NCI-H345 treated with DMSO at 0.1 percent for 48 hours (cell line): ENCODE data around the gene RSBN1.
"Not testable (repeated sequence)": the region's sequence is repeated elsewhere in the genome, so short reads cannot be mapped to it uniquely, and the experiment has no call there.

ENCODE experiments used
- DNase-seq: peaks from one replicate; lab custom pipeline; 2025; ENCODE audit not compliant: unreplicated experiment; lab: John Stamatoyannopoulos, UW

The RSBN1 gene

DNA sequence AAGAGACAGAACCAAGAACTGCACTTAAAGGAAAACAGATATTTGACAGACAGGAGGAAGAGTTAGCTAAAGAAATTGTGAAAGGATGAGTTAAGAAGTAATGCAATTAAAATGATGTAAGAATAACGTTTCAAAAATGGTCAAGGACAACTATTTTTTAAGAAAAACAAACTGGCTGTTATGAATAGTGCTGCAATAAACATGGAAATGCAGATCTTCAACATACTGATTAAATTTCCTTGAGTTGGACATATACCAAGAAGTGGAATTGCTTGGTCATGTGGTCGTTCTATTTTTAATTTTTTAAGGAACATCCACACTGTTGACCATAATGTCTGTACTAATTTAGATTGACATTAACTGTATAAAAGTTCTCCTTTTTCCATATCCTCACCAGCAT is 29.9 kb downstream of the RSBN1 start:
- no peak for DNase-seq

GRCh38 chr1:113780374-113781146 is 31.7 kb downstream of the RSBN1 start:
- no peak for DNase-seq

- no peak for DNase-seq
Measured at GRCh38 chr1:113779542-113779941, 32.7 kb downstream of the RSBN1 start.

DNA sequence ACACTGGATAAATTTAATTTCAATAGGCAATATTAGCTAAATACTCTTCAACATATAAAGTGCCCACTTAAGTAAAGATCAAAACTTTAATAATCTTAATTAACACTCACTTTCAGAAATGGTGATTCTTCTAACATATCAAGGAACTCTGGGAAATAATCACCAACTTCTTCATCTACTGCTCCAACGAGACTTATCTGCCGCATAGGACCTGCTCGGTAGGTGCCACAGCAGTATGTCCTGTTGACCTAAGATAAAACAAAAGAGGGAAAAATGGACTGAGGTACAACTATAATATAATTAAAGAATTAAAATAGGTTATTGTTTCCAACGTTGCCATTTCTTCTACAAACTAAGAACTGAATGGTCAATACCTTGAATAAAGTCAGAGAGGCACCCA is 34.7 kb downstream of the RSBN1 start:
- DNase-seq = no peak

- no peak for DNase-seq
Measured at GRCh38 chr1:113770031-113770430, 42.2 kb downstream of the RSBN1 start.

DNA sequence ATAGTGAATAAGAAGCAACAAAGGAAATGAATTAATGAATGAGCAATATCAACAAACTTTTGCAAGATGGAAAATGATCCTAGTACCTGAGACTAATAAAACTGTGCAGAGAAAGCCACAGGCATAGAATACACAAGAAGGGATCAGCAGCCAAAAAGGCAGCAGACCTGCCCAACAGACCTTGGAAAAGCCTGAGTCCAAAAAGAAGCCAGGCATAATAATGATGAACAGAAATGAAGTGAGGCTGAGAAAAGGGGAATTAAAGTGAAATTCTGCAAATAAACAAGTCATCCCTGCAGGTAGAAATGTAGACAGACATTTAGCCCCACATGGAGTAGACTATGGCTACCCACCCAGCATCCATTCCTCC is 42.7 kb downstream of the RSBN1 start:
- no peak for DNase-seq

GRCh38 chr1:113768916-113769600 is 43.2 kb downstream of the RSBN1 start:
- DNase-seq = no peak

GRCh38 chr1:113765306-113766230 is 46.7 kb downstream of the RSBN1 start:
- no peak for DNase-seq

- no peak for DNase-seq
Measured at GRCh38 chr1:113763661-113764060, 48.6 kb downstream of the RSBN1 start.

- DNase-seq = no peak
Measured at GRCh38 chr1:113761937-113762336, 50.3 kb downstream of the RSBN1 start.

DNA sequence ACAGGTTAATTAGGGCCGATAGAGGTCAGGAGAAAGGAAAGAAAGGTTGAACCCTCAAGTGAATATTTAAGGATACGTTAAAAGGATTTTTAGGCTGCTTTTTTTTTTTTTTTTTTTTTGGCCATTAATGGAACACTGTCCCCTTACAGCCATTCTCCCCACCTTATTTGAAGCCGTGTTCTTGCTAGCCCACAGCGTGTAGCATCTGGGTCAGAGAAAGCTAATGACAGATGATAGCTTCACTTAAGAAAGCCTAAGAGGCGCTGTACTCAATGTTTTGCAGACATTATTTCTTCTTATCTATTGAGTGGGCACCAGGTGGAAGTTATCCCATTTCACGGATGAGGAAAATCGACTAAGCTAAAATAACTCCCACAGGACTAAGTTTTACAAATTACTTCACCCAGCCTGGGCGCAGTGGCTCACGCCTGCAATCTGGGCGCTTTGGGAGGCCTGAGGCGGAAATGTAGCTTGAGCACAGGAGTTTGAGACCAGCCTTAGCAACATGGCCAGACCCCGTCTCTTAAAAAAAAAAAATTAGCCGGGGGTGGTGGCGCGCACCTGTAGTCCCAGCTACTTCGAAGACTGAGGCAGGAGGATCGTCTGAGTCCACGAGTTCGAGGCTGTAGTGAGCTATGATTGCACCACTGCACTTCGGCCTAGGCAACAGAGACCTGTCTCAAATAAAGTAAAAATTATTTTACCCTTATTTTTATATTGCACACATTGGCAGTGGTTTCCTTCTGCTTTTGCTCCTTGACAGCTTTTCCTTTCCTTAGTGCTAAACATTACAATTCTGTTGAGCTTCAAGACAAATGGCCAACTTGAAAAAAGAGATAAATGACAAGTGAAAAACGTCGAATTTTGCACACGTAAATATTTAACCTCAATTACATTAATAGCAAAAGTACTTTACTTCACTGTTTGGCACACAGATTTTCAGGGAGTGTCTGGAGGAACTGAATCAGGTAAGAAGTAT is 51.9 kb downstream of the RSBN1 start:
- DNase-seq = no peak

GRCh38 chr1:113759333-113760101 is 52.8 kb downstream of the RSBN1 start, which contains the start of gene PHTF1:
PHTF1 (minus strand) TSS chr1:113759486; CDS start chr1:113758703, 783 bp downstream.
- DNase-seq = peak; percentile 48

DNA sequence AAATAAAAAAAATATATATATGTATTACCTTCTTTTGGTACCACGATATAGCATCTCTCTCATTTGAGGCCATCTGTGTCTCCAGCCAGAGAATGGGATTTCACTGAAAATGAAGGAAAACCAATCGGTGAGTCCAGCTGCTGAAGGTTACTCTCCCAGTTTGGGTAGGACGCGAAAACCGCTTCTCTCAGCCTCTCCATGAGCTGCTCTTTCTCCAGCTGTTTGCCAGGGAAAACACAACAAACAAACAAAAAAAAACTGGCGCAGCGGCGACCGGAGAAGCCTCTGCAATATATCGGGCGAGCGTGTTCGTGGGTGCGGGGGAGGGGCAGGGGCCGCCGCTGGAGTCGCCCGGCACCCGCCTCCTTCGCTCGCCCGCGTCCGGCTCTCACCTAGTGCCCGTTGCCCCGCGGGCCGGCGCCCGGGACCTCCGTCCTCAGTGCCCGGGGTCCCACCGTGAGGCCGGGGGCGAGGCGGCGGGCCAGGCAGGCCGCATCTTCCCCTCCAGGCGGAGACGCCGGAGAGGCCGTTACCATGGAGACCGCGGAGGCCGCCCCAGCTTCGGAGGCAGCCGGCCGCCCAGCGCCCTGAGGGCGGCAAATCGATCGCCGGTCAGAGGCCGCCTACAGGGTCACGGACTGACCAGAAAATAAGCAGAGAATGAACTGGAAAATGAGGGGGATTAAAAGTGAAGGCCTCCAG is 53.5 kb downstream of the RSBN1 start:
- DNase-seq = peak; percentile 24

DNA sequence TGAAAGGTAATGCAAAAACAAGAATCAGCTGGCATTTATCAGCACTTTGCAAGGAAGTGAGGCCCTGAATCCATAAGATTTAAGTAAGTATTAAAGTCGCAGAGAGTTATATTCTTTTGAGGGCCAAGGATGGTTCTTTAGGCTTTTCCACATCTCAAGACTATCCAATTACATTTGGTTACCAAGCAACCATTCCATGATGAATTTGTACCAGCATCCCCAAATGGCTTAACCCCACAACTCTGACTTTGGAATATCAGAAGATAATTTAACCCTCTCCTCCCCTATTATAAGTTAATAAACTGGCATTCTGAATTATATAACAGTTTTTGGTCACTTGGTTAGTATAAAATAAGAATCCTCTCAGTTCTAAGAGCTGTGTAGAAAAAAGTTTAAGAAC is 55.8 kb downstream of the RSBN1 start:
- no peak for DNase-seq

DNA sequence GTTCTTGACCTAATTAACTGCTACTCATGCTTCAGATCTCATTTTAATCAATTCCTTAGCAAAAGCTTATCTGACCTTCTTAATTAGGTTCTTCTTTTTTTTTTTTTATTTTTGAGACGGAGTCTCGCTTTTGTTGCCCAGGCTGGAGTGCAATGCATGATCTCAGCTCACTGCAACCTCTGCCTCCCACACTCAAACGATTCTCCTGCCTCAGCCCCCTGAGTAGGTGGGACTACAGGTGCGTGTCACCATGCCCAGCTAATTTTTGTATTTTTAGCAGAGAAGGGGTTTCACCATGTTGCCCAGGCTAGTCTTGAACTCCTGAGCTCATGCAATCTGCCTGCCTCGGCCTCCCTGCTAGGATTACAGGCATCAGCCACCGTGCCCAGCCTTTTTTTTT is 58.9 kb downstream of the RSBN1 start:
- DNase-seq = not testable (repeated sequence)

DNA sequence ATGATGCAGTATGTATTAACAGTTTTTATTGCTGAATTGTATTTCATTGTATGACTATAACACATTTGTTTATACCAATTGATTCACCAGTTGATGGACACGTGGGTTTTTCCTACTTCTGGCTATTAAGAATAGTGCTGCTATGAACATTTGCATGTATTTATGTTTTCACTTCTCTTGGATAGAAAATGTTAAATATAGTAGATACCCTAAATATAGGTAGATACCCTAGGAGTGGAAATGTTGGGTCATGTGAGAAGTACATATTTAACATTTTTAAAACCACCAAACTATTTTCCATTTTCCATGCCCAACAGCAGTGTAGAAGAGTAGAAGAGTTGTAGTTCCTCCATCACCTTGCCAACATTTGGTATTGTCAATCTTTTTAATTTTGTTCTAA is 60.8 kb downstream of the RSBN1 start:
- no peak for DNase-seq

- DNase-seq = no peak
Measured at GRCh38 chr1:113751114-113751513, 61.2 kb downstream of the RSBN1 start.

DNA sequence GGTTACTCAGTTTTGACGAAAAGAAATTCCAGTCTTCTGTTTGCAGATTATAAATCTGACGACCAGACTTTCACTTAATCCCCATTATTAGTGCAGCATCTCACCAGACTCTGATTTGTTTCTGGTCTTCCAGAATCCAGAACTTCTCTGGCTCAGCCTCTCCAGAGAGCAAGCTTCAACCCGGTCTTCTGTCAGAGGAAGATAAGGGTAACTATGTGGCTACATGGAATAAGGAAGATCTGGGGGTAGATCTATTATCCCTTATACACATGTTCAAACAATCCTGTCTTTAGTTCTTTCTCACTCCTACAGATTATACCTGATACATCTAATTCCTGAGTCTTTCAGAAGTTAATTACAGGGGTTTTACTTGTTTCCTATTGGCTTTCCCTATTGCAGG is 62.9 kb downstream of the RSBN1 start:
- no peak for DNase-seq

DNA sequence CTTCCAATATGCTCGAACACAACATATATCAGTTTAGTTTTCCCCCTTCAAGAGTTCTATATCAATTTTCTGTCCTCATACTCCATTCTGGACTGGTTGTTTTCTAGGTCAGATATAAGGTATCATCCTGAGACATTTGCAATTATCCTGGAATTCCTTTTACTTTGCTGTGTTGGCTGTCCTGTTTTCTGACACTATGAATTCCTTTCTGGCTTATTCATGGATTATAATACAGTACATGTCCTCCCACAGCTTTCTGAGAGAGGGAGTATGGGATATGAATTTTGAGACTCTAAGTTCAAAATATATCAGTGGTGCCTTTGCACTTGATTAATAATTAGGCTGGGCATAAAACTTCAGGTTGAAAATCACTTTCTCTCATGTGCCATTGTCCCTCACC is 64.9 kb downstream of the RSBN1 start:
- no peak for DNase-seq
